DND-41 (cell line): ENCODE data around the gene GRK2.
"Not testable (repeated sequence)": the region's sequence is repeated elsewhere in the genome, so short reads cannot be mapped to it uniquely, and the experiment has no call there.

Experiments
- ATAC-seq: fragments of 200-7000 bp; cut with Tn5 transposase; 3 replicates; pipeline ENCODE4 v1.9.1; 2021; ENCODE audit warnings: low read depth; ENCODE audit not compliant: insufficient read depth
- DNase-seq: peaks from one replicate; pipeline ENCODE4 v3.0.0-alpha.2; 2020
- H2AFZ ChIP-seq: 2 replicates; pipeline ENCODE4 v1.6.0; 2012; ENCODE audit warnings: low read depth, low read length
- H3K27ac ChIP-seq: 2 replicates; pipeline ENCODE4 v1.5.1; 2012; ENCODE audit warnings: low read length, inconsistent platforms
- H3K27me3 ChIP-seq: fragments of 200-600 bp; sonication (generic); 2 replicates; pipeline ENCODE4 v1.6.0; 2012; ENCODE audit warnings: low read length, mild to moderate bottlenecking, inconsistent platforms; ENCODE audit not compliant: insufficient read depth, poor library complexity
- H3K36me3 ChIP-seq: 2 replicates; pipeline ENCODE4 v1.5.1; 2012; ENCODE audit warnings: low read length, inconsistent platforms; ENCODE audit not compliant: insufficient read depth
- H3K4me1 ChIP-seq: 2 replicates; pipeline ENCODE4 v1.5.1; 2012; ENCODE audit warnings: mild to moderate bottlenecking, low read length; ENCODE audit not compliant: insufficient read depth
- H3K4me2 ChIP-seq: 2 replicates; pipeline ENCODE4 v1.6.0; 2012; ENCODE audit warnings: mild to moderate bottlenecking, moderate library complexity, low read length, inconsistent platforms; ENCODE audit not compliant: insufficient read depth
- H3K4me3 ChIP-seq, 2 experiments: fragments of 200-600 bp in 1 of 2; shearing (Covaris generic) in 1 of 2; 2 replicates each; pipeline ENCODE4 v1.5.1; 2012 to 2016; ENCODE audit warnings: inconsistent platforms in 2 of 2, low read length in 2 of 2, mild to moderate bottlenecking in 2 of 2, low read depth in 1 of 2, moderate library complexity in 1 of 2
- H3K79me2 ChIP-seq: 2 replicates; pipeline ENCODE4 v1.6.0; 2012; ENCODE audit warnings: low read length, inconsistent platforms; ENCODE audit not compliant: insufficient read depth
- H3K9ac ChIP-seq: 2 replicates; pipeline ENCODE4 v1.6.0; 2012; ENCODE audit warnings: low read depth, mild to moderate bottlenecking, inconsistent platforms, low read length, moderate library complexity
- H3K9me3 ChIP-seq: 2 replicates; pipeline ENCODE4 v1.5.1; 2012; ENCODE audit warnings: low read length, moderate library complexity, mild to moderate bottlenecking, inconsistent platforms; ENCODE audit not compliant: insufficient read depth, severe bottlenecking
- H4K20me1 ChIP-seq: 2 replicates; pipeline ENCODE4 v1.6.0; 2012; ENCODE audit warnings: low read length; ENCODE audit not compliant: insufficient read depth
- EZH2 ChIP-seq: IDR thresholded peaks from 3 replicates; pipeline ENCODE4 v1.6.1; 2012; ENCODE audit warnings: borderline replicate concordance, low read depth, mild to moderate bottlenecking, moderate library complexity, low read length, inconsistent platforms; ENCODE audit not compliant: severe bottlenecking
- TF ChIP-seq, protein P1 (sequence below): IDR thresholded peaks from 2 replicates; pipeline ENCODE4 v1.5.1; 2012; ENCODE audit warnings: borderline replicate concordance, low read length, moderate library complexity, mild to moderate bottlenecking; ENCODE audit not compliant: poor library complexity, severe bottlenecking; ENCODE audit errors: extremely low read depth

The GRK2 gene

DNA sequence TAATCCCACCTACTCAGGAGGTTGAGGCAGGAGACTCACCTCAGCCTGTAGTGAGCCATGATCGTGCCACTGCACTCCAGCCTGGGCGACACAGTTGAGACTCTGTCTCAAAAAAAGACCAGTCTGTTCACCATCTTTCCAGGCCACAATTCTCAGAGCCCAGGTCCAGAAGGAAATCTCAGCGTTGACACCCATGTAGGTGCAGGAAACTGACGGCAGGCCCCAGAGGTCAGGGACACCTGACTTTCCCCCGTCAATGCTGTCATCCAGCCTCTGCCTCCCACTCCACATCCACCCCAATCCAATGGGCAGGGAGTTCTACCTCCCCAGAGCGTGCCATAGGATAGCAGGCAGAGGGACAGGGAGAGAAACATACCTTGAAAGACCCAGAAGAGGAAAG is 5.9 kb upstream of the GRK2 start:
- no peak overlapping the region for H3K4me3 ChIP-seq
- no peak overlapping the region for H2AFZ ChIP-seq
- no peak for TF ChIP-seq EZH2
- TF ChIP-seq, protein P1, sequence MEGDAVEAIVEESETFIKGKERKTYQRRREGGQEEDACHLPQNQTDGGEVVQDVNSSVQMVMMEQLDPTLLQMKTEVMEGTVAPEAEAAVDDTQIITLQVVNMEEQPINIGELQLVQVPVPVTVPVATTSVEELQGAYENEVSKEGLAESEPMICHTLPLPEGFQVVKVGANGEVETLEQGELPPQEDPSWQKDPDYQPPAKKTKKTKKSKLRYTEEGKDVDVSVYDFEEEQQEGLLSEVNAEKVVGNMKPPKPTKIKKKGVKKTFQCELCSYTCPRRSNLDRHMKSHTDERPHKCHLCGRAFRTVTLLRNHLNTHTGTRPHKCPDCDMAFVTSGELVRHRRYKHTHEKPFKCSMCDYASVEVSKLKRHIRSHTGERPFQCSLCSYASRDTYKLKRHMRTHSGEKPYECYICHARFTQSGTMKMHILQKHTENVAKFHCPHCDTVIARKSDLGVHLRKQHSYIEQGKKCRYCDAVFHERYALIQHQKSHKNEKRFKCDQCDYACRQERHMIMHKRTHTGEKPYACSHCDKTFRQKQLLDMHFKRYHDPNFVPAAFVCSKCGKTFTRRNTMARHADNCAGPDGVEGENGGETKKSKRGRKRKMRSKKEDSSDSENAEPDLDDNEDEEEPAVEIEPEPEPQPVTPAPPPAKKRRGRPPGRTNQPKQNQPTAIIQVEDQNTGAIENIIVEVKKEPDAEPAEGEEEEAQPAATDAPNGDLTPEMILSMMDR, result no peak
- peaks cover 13% of the 10 kb centered on the region for H3K36me3 ChIP-seq
- no peak overlapping the region for H3K9ac ChIP-seq
- ATAC-seq (no peak), DNase-seq (no peak)
- no peaks in the 10 kb centered on the region for H3K27me3 ChIP-seq
- no peaks in the 10 kb centered on the region for H3K79me2 ChIP-seq
- 0 out of 2 replicates have a peak, but pooled peaks cover 8% of the 10 kb centered on the region for H4K20me1 ChIP-seq
- no peaks in the 10 kb centered on the region for H3K9me3 ChIP-seq
- H3K4me2 ChIP-seq, result no peak overlapping the region
- H3K27ac ChIP-seq, result no peak overlapping the region
- H3K4me1 ChIP-seq, result peaks cover 17% of the 10 kb centered on the region

DNA sequence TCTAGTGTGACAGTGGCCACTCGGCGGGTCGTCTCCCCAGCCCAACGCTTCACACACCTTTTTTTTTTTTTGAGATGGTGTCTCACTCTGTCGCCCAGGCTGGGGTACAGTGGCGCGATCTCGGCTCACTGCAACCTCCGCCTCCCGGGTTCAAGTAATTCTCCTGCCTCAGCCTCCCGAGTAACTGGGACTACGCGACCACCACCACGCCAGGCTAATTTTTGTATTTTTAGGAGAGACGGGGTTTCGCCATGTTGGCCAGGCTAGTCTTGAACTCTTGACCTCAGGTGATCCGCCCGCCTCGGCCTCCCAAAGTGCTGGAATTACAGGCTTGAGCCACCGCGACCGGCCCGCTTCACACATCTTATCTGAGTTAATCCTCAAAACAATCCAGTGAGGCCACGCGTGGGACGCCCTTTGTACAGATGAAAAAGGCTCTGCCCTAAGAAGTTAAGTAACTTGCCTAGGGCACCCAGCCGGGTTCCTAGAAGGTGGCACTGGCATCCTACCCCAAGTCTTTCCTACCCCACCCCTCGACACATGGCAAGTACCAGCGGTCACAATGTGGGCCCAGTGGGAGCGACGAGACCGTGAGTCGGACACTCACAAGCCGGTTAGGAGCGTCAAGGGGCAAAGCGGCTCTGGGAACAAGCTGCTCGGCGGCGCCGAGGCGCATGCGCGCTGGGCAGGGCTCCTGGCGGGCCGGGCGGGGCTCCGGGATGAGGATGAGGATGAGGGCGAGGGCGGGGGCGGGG is 5.2 kb upstream of the GRK2 start:
- not testable (repeated sequence) for H2AFZ ChIP-seq

DNA sequence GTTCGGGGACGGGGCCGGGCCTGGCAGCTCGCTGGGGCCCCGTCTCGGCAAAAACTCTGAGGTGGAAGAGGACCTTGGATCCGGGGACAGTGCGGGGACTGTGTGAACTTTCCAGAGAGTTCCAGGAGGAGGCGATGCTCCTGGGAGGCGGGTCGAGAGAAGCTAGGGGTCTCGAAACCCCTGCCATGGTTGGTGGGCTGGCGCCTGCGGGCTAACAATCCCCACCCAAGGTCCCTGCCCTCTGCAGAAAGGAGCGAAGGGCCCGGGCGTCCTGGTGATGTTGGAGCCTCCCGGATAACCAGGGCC is 4.7 kb upstream of the GRK2 start:
- no peak overlapping the region for H3K9ac ChIP-seq
- H3K27ac ChIP-seq, result no peak overlapping the region
- peaks cover 8% of the 10 kb centered on the region for H3K79me2 ChIP-seq
- peaks cover 3% of the 10 kb centered on the region for H3K36me3 ChIP-seq
- DNase-seq, result no peak
- H2AFZ ChIP-seq, result no peak overlapping the region
- TF ChIP-seq EZH2, result no peak
- TF ChIP-seq, protein P1, result no peak
- no peaks in the 10 kb centered on the region for H3K27me3 ChIP-seq
- 0 out of 2 replicates have a peak, but pooled peaks cover 2% of the 10 kb centered on the region for H4K20me1 ChIP-seq
- no peaks in the 10 kb centered on the region for H3K9me3 ChIP-seq
- no peak overlapping the region for H3K4me2 ChIP-seq
- no peak overlapping the region for H3K4me3 ChIP-seq
- peaks cover 24% of the 10 kb centered on the region for H3K4me1 ChIP-seq
- ATAC-seq, result no peak

More for the DNA sequence above, 5.2 kb upstream of the GRK2 start:
- H3K4me2 ChIP-seq, H3K36me3 ChIP-seq, H3K79me2 ChIP-seq, DNase-seq, ATAC-seq, H3K27ac ChIP-seq, H3K27me3 ChIP-seq, H3K4me3 ChIP-seq, H3K9me3 ChIP-seq, H3K9ac ChIP-seq, H4K20me1 ChIP-seq: not testable (repeated sequence)
- H3K4me1 ChIP-seq, result peaks cover 24% of the 10 kb centered on the region

DNA sequence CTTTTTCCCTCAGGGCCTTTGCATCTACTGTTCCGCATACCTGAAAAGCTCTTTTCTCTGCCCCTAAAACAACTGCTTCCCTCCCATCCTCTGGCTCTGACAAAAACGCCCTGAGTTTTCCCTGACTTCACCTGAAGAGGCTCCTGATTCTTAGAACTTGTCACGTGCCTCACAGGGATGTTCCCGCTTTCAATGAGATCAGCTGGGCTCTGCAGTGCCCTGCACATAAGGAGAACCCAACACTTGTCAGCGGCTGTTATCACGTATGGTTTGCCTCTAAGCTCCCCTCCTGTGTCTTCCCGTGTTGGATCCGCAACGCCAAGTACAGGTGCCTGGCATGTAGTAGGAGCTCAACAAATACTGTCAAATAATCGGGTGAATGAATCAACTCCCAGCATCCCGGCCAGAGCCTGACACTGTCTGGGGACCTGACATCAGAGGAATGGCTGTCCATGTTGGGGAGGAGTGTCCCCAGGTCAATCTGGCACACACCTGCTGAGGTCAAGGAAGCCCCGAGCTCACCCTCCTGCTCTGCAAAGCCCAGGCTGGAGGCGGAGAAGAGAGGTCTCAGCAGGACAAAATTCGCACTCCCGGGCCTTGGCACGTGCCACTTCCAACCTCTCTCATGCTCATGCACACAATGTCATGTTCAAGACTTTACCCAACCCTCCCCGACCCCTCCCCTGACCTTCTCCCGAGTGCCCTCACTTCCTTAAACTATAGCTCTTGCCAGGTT is 4.2 kb upstream of the GRK2 start:
- Histone ChIP-seq H3K9ac (peak overlapping the region; percentile 37), H3K79me2 (peaks cover 13% of the 10 kb centered on the region), H3K36me3 (peaks cover 4% of the 10 kb centered on the region; the same call in 1 of the 2 replicates), H3K4me1 (peaks cover 24% of the 10 kb centered on the region), H4K20me1 (peaks cover 4% of the 10 kb centered on the region), H3K27ac (peak overlapping the region; percentile 72), H3K27me3 (no peaks in the 10 kb centered on the region), H2AFZ (peak overlapping the region; percentile 78), H3K4me3 (peak overlapping the region in 1 of 2 experiments; percentile 30; a peak in 1 of 4 replicates), H3K9me3 (no peaks in the 10 kb centered on the region), H3K4me2 (peak overlapping the region; percentile 58)
- ATAC-seq (peak; percentile 12), DNase-seq (no peak)
- TF ChIP-seq EZH2, result no peak
- TF ChIP-seq, protein P1, result no peak
